ENCODE data around the gene LCP2.
"Not testable (repeated sequence)": the region's sequence is repeated elsewhere in the genome, so short reads cannot be mapped to it uniquely, and the experiment has no call there.

LCP2 gene

DNA sequence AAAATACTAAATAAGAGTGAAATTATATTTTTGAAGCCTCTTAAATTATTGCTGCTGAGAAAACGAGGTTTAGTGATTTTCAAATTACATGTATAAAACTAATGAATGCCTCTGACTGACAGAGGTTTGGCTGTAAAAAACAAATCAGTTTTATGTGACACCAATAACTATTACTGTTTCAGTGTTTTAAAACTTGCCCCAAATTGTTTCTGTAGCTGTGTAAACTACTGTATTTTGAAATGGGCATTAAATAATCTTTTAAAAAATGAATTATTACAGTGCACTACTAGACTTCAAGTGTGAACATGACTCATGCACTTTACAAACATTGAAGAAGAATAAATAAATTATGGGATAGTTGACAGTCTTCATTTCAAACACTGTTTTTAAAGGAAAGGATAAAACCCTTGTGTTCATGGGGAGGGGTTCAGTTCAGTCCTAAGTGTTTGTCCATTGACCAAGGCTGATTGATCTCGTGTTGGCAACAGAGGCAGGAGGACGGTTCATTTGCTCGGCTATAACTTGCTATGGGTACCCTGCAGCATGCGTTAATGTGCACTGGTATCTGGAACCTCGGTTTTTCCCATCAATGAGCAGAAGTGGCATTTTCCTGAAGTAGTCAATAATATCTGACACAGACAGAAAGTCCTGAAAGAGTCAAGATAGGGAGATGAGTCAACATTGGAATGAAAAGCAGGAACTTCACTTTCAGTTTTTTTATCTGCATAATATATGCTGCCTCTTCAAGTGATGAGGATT, 49.2 kb downstream of the LCP2 start:
- no peak for ATAC-seq
- no peak for TF ChIP-seq ZFP3 (CRISPR knock-in tag; IDR thresholded peaks at IDR 0.05)
- no peak for TF ChIP-seq ESRRG (CRISPR knock-in tag; IDR thresholded peaks at IDR 0.05)
- TF ChIP-seq, protein P1, sequence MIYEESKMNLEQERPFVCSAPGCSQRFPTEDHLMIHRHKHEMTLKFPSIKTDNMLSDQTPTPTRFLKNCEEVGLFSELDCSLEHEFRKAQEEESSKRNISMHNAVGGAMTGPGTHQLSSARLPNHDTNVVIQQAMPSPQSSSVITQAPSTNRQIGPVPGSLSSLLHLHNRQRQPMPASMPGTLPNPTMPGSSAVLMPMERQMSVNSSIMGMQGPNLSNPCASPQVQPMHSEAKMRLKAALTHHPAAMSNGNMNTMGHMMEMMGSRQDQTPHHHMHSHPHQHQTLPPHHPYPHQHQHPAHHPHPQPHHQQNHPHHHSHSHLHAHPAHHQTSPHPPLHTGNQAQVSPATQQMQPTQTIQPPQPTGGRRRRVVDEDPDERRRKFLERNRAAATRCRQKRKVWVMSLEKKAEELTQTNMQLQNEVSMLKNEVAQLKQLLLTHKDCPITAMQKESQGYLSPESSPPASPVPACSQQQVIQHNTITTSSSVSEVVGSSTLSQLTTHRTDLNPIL (CRISPR knock-in tag; IDR thresholded peaks at IDR 0.05; ENCODE audit: low read depth), result no peak
- TF ChIP-seq CSRNP3 (CRISPR knock-in tag; IDR thresholded peaks at IDR 0.05), result no peak
- TF ChIP-seq ZFP30 (CRISPR knock-in tag; IDR thresholded peaks at IDR 0.05), result no peak
- TF ChIP-seq TOX (CRISPR knock-in tag; IDR thresholded peaks at IDR 0.05; ENCODE audit: borderline replicate concordance), result no peak
- TF ChIP-seq ZC3H10 (CRISPR knock-in tag; IDR thresholded peaks at IDR 0.05), result no peak
- no peak for TF ChIP-seq RARB (CRISPR knock-in tag; IDR thresholded peaks at IDR 0.05)

DNA sequence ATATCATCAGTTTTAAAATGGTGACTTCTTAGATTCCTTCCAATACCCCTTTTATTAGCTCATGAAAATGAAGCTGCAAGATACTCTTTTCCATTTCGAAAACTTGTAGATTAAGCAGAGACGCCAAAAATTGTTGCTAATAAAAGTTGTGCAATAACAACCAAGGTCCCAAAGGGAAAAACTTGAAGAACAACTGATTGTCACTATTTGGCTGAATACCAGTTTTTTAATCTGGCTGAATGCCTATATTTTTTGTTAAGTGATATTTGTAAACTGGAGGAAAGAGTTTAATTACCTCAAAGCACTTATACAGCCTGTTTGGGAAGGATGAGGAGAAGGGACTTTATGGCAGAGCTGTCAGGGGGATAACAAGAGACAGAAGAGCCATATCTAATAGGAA, 50.2 kb downstream of the LCP2 start:
- TF ChIP-seq ZC3H10 (CRISPR knock-in tag; IDR thresholded peaks at IDR 0.05) (no peak), CSDC2 (CRISPR knock-in tag; IDR thresholded peaks at IDR 0.05) (no peak), ZNF8 (CRISPR knock-in tag; IDR thresholded peaks at IDR 0.05) (no peak), BACH2 (CRISPR knock-in tag; IDR thresholded peaks at IDR 0.05; ENCODE audit: borderline replicate concordance) (no peak), ZNF70 (CRISPR knock-in tag; IDR thresholded peaks at IDR 0.05) (no peak)
- no peak for ATAC-seq

DNA sequence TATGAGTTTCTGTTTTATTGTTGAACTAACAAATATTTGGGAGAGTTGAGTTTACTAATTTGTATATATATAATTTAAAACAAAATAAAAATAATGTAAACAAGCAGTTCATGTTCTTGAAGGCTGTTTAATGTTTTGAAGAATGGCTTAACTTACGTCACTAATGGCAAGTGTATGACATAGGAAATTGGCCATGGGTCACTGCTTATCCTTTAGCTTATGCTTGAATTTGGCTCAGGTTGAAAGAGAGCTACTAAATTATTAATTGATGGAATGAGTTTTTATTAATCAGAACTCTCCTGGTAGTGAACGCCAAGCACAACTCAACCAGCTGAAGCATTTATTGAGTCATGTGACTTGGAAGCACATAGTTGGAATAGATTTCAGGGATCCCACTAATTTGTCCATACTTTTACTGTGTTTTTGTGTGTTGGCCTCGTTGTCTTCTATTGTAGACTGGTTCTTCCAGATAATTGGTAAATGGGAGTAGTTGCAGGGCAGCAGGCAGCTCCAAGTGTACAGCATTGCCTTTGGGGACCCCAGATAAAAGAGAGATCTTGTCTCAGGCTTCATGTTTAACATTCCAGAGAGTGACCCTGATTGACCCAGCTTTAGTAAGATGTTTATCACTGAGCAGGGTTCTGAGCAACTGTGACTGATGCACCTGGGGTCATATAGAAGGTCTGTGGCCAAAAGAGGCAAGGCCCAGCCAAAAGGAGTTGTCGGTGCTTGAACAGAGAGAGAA, 51.3 kb downstream of the LCP2 start:
- no peak for ATAC-seq
- TF ChIP-seq SNAI2 (CRISPR knock-in tag; IDR thresholded peaks at IDR 0.05) (no peak), ZNF70 (CRISPR knock-in tag; IDR thresholded peaks at IDR 0.05) (no peak), ESRRG (CRISPR knock-in tag; IDR thresholded peaks at IDR 0.05) (no peak), TCF4 (CRISPR knock-in tag; IDR thresholded peaks at IDR 0.05; ENCODE audit: borderline replicate concordance) (no peak), BACH2 (CRISPR knock-in tag; IDR thresholded peaks at IDR 0.05; ENCODE audit: borderline replicate concordance) (no peak), ARNTL (CRISPR knock-in tag; IDR thresholded peaks at IDR 0.05; ENCODE audit: borderline replicate concordance, low read depth) (no peak), ZNF565 (CRISPR knock-in tag; conservative IDR thresholded peaks at IDR 0.05; ENCODE audit: low read depth) (no peak), CSRNP3 (CRISPR knock-in tag; IDR thresholded peaks at IDR 0.05) (no peak)
- TF ChIP-seq, protein P2, sequence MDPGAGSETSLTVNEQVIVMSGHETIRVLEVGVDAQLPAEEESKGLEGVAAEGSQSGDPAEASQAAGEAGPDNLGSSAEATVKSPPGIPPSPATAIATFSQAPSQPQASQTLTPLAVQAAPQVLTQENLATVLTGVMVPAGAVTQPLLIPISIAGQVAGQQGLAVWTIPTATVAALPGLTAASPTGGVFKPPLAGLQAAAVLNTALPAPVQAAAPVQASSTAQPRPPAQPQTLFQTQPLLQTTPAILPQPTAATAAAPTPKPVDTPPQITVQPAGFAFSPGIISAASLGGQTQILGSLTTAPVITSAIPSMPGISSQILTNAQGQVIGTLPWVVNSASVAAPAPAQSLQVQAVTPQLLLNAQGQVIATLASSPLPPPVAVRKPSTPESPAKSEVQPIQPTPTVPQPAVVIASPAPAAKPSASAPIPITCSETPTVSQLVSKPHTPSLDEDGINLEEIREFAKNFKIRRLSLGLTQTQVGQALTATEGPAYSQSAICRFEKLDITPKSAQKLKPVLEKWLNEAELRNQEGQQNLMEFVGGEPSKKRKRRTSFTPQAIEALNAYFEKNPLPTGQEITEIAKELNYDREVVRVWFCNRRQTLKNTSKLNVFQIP (CRISPR knock-in tag; IDR thresholded peaks at IDR 0.05; ENCODE audit: borderline replicate concordance, low read depth), result no peak
- TF ChIP-seq, protein P3, sequence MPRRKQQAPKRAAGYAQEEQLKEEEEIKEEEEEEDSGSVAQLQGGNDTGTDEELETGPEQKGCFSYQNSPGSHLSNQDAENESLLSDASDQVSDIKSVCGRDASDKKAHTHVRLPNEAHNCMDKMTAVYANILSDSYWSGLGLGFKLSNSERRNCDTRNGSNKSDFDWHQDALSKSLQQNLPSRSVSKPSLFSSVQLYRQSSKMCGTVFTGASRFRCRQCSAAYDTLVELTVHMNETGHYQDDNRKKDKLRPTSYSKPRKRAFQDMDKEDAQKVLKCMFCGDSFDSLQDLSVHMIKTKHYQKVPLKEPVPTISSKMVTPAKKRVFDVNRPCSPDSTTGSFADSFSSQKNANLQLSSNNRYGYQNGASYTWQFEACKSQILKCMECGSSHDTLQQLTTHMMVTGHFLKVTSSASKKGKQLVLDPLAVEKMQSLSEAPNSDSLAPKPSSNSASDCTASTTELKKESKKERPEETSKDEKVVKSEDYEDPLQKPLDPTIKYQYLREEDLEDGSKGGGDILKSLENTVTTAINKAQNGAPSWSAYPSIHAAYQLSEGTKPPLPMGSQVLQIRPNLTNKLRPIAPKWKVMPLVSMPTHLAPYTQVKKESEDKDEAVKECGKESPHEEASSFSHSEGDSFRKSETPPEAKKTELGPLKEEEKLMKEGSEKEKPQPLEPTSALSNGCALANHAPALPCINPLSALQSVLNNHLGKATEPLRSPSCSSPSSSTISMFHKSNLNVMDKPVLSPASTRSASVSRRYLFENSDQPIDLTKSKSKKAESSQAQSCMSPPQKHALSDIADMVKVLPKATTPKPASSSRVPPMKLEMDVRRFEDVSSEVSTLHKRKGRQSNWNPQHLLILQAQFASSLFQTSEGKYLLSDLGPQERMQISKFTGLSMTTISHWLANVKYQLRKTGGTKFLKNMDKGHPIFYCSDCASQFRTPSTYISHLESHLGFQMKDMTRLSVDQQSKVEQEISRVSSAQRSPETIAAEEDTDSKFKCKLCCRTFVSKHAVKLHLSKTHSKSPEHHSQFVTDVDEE (CRISPR knock-in tag; IDR thresholded peaks at IDR 0.05), result no peak
- TF ChIP-seq, protein P1 (CRISPR knock-in tag; IDR thresholded peaks at IDR 0.05; ENCODE audit: low read depth), result no peak

- ATAC-seq, result not testable (repeated sequence)
Measured at GRCh38 chr5:170245436-170245835, 52.1 kb downstream of the LCP2 start.

Measured in SK-N-SH treated with all-trans-retinoic acid at 6 μM for 48 hours (cell line).